Liver (tissue), 9 donors: Measurements from ENCODE around the gene SLITRK2. TPM values are rescaled to one million over a fixed set of nuclear protein-coding genes. Genes with fewer than 3 reads are reported as not detected.
A peak's percentile ranks its signal among the peaks of the same experiment; 100 is the strongest.

Experiments
- DNase-seq: peaks from one replicate; pipeline ENCODE4 v3.0.0-alpha.2; 2017; ENCODE audit warnings: low spot score
- H3K27ac ChIP-seq, 2 donors: one replicate each; pipeline ENCODE4 v1.7.0; 2013; ENCODE audit warnings: inconsistent platforms in 2 of 2, low read length in 2 of 2, control low read depth in 1 of 2, low read depth in 1 of 2, mild to moderate bottlenecking in 1 of 2
- H3K27me3 ChIP-seq, 4 donors: one replicate each; pipeline versions ENCODE4 v1.6.1 to v1.7.0; 2013; ENCODE audit warnings: low read length in 3 of 4, inconsistent platforms in 1 of 4, mild to moderate bottlenecking in 1 of 4, moderate library complexity in 1 of 4; ENCODE audit not compliant: control insufficient read depth in 4 of 4, insufficient read depth in 4 of 4
- H3K36me3 ChIP-seq, 4 donors: one replicate each; pipeline versions ENCODE4 v1.6.1 to v1.7.0; 2013; ENCODE audit warnings: low read length in 3 of 4, mild to moderate bottlenecking in 3 of 4, low read depth in 1 of 4, moderate library complexity in 1 of 4; ENCODE audit not compliant: control insufficient read depth in 4 of 4, insufficient read depth in 3 of 4
- H3K4me1 ChIP-seq, 4 donors: one replicate each; pipeline versions ENCODE4 v1.6.1 to v1.7.0; 2013; ENCODE audit warnings: low read length in 3 of 4, mild to moderate bottlenecking in 3 of 4, moderate library complexity in 1 of 4; ENCODE audit not compliant: control insufficient read depth in 4 of 4, insufficient read depth in 4 of 4
- H3K4me3 ChIP-seq, 3 donors: one replicate each; pipeline versions ENCODE4 v1.6.1 to v1.7.0; 2013; ENCODE audit warnings: low read length in 3 of 3, control low read depth in 1 of 3, low read depth in 1 of 3, mild to moderate bottlenecking in 1 of 3
- H3K9ac ChIP-seq, 2 donors: one replicate each; pipeline ENCODE4 v1.7.0; 2013; ENCODE audit warnings: low read length in 2 of 2, mild to moderate bottlenecking in 2 of 2, moderate library complexity in 2 of 2, control low read depth in 1 of 2, low read depth in 1 of 2
- H3K9me3 ChIP-seq, 4 donors: one replicate each; pipeline versions ENCODE4 v1.6.1 to v1.7.0; 2013; ENCODE audit warnings: low read length in 3 of 4; ENCODE audit not compliant: control insufficient read depth in 4 of 4
- EGR1 ChIP-seq, 2 donors: IDR thresholded peaks; 2 replicates each; pipeline ENCODE4 v1.6.1; 2016 to 2018; ENCODE audit warnings: antibody characterized with exemption in 2 of 2, low read depth in 2 of 2
- FOXA1 ChIP-seq: IDR thresholded peaks from 2 replicates; pipeline ENCODE4 v1.6.1; 2016; ENCODE audit warnings: antibody characterized with exemption
- FOXA2 ChIP-seq: IDR thresholded peaks from 2 replicates; pipeline ENCODE4 v1.6.1; 2016; ENCODE audit warnings: antibody characterized with exemption
- GABPA ChIP-seq, 2 donors: IDR thresholded peaks in 1 of 2; conservative IDR thresholded peaks in 1 of 2; 2 replicates each; pipeline ENCODE4 v1.6.1; 2016; ENCODE audit warnings: antibody characterized with exemption in 2 of 2, mild to moderate bottlenecking in 1 of 2, moderate library complexity in 1 of 2
- HNF4A ChIP-seq, 2 donors: conservative IDR thresholded peaks; 2 replicates each; pipeline ENCODE4 v1.6.1; 2016; ENCODE audit warnings: antibody characterized with exemption in 2 of 2, mild to moderate bottlenecking in 2 of 2
- HNF4G ChIP-seq: IDR thresholded peaks from 2 replicates; pipeline ENCODE4 v1.6.1; 2016; ENCODE audit warnings: antibody characterized with exemption
- JUND ChIP-seq, 2 donors: IDR thresholded peaks; 2 replicates each; pipeline ENCODE4 v1.6.1; 2016; ENCODE audit warnings: antibody characterized with exemption in 2 of 2
- NR2F2 ChIP-seq: IDR thresholded peaks from 2 replicates; pipeline ENCODE4 v1.6.1; 2016; ENCODE audit warnings: antibody characterized with exemption
- RAD21 ChIP-seq, 2 donors: IDR thresholded peaks; 2 replicates each; pipeline ENCODE4 v1.6.1; 2016; ENCODE audit warnings: antibody characterized with exemption in 2 of 2, mild to moderate bottlenecking in 2 of 2
- RXRA ChIP-seq, 2 donors: IDR thresholded peaks; 2 replicates each; pipeline ENCODE4 v1.6.1; 2017 to 2018; ENCODE audit warnings: antibody characterized with exemption in 2 of 2, mild to moderate bottlenecking in 1 of 2
- YY1 ChIP-seq: IDR thresholded peaks from 2 replicates; pipeline ENCODE4 v1.6.1; 2016; ENCODE audit warnings: antibody characterized with exemption, mild to moderate bottlenecking
- WGBS: extraction: QIAGEN DNeasy Blood & Tissue Kit; methylation state at CpG from one replicate; pipeline ENCODE4 v1.1.7; 2013; 5-methylcytosine and 5-hydroxymethylcytosine counted together
- polyA plus RNA-seq, 2 donors: library from polyadenylated mRNA; stranded (reverse) in 1 of 2; unstranded in 1 of 2; fragments of 200-250 nt in 1 of 2; fragments of >200 nt in 1 of 2; fragmentation: Nextera tagmentation in 1 of 2; extraction: Ambion mirVana in 1 of 2; gene quantifications; one replicate each; pipeline versions ENCODE4 v1.2.1 to v1.2.3, GENCODE V29; 2013 to 2015
- total RNA-seq, 2 donors: library from RNA; depleted of rRNA; stranded (reverse); fragments of >200 nt; gene quantifications; one replicate each; pipeline ENCODE4 v1.2.3, GENCODE V29; 2014
- TF ChIP-seq, protein P1 (sequence below): IDR thresholded peaks from 2 replicates; pipeline ENCODE4 v1.6.1; 2016; ENCODE audit warnings: antibody characterized with exemption
- TF ChIP-seq, protein P2 (sequence below): IDR thresholded peaks from 2 replicates; pipeline ENCODE4 v1.6.1; 2016; ENCODE audit warnings: antibody characterized with exemption
- TF ChIP-seq, protein P3 (sequence below): fragments of 150-350 bp; IDR thresholded peaks from 2 replicates; pipeline ENCODE4 v1.5.1; 2017; ENCODE audit warnings: improper control_type of control experiment, low read depth, low read length; ENCODE audit not compliant: missing input control
- TF ChIP-seq, protein P4 (sequence below): IDR thresholded peaks from 2 replicates; pipeline ENCODE4 v1.6.1; 2016; ENCODE audit warnings: antibody characterized with exemption
- donor health status: healthy.
- donor health status: healthy.
- donor health status: healthy.
- donor health status: healthy.
- donor health status: healthy.

SLITRK2 gene
- total and polyA plus RNA-seq, 4 donors, result 0.03 to 0.08 TPM; not detected in 2

DNA sequence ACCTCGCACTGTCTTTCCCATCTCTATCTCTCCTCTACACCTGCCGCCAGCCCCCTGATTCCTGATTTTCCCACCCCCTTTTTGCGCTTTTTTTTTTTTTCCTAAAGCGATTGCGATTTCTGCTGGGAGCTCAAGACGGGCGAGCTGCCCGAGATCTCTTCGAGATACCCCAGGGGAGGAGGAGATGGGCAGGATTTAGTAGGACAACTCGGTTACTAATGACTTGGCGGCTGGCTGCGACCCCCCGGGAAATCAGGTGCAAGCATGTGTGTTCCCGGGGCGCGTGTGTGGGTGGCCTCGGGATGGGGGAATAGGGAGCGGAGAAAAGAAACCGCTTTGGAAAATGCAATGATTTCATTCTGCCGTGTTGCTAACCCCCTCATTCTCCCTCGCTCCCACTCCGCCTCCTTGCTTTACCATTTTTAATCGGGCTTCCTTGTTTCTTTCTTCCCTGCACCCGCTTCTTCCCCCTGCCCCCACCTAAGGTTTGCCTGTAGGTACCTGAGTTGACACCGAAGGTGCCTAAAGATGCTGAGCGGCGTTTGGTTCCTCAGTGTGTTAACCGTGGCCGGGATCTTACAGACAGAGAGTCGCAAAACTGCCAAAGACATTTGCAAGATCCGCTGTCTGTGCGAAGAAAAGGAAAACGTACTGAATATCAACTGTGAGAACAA is 4.4 kb downstream of the SLITRK2 start:
- DNase-seq, result no peak
- Histone ChIP-seq H3K36me3 (no peaks in the 10 kb centered on the region), H3K4me1 (peaks cover 0 to 13% (median 6%) of the 10 kb centered on the region in 4 donors), H3K9ac (no peak overlapping the region), H3K9me3 (no peaks in the 10 kb centered on the region), H3K4me3 (no peak overlapping the region), H3K27ac (no peak overlapping the region), H3K27me3 (peaks cover 0 to 3% (median under 1%) of the 10 kb centered on the region in 4 donors)
- TF ChIP-seq EGR1 (IDR thresholded peaks at IDR 0.05; ENCODE audit: low read depth in 2 of 2), result no peak
- TF ChIP-seq, protein P1, sequence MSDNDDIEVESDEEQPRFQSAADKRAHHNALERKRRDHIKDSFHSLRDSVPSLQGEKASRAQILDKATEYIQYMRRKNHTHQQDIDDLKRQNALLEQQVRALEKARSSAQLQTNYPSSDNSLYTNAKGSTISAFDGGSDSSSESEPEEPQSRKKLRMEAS, result no peak
- TF ChIP-seq YY1, result no peak
- 12% methylated on average over 33 of the region's 33 CpGs for WGBS

DNA sequence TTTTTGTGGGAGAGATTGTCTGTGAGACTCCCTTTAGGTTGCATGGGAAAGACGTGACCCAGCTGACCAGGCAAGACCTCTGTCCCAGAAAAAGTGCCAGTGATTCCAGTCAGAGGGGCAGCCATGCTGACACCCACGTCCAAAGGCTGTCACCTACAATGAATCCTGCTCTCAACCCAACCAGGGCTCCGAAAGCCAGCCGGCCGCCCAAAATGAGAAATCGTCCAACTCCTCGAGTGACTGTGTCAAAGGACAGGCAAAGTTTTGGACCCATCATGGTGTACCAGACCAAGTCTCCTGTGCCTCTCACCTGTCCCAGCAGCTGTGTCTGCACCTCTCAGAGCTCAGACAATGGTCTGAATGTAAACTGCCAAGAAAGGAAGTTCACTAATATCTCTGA is 5.5 kb downstream of the SLITRK2 start:
- no peak overlapping the region for H3K27ac ChIP-seq
- TF ChIP-seq NR2F2, result no peak
- no peak for TF ChIP-seq HNF4G
- TF ChIP-seq FOXA1, result no peak
- TF ChIP-seq YY1, result no peak
- TF ChIP-seq RXRA (IDR thresholded peaks at IDR 0.05), result no peak
- no peak overlapping the region for H3K9ac ChIP-seq
- no peak for DNase-seq
- no peaks in the 10 kb centered on the region for H3K27me3 ChIP-seq
- peaks cover 0 to 7% (median 3%) of the 10 kb centered on the region in 4 donors for H3K4me1 ChIP-seq
- 91% methylated on average over 7 of the region's 7 CpGs for WGBS
- H3K9me3 ChIP-seq, result no peaks in the 10 kb centered on the region
- no peak overlapping the region for H3K4me3 ChIP-seq
- no peaks in the 10 kb centered on the region for H3K36me3 ChIP-seq

DNA sequence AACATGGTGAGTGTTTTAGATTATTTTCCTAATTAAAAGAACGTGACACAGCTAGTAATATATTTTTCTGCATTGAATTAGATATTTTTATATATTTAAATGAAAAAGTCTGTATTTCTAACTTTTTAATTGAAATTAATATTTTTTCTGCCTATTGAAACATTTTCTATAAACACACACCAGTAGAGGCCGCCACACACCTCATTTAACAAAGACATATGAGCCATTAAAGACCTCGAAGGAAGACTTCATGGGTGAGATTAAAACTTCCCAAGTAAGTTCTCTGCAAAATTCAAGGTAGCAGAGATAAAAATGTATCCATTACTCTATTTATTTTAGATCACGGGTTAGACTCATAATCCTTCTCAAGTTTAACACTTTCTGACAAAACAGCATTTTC is 8.3 kb downstream of the SLITRK2 start:
- Histone ChIP-seq H3K27ac (no peak overlapping the region), H3K9me3 (no peaks in the 10 kb centered on the region)

DNA sequence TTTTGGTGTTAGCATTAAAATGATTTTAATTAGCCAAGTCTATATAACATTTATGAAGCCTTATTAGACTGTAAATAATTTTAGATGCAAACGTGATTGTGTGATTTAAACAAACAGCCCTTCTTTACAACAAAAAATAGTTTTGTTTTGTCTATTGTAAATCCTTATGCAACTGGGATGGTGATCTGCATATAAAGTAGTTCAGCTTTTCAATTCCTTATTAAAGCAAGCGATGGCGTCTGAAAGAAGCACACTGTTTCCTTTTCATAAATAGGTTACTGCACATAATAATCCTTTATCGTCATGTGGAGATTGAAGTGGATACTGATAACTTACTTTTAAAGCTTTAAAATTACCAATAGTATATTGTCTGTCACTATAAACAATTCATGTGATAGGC is 8.8 kb downstream of the SLITRK2 start:
- Histone ChIP-seq H3K36me3 (no peaks in the 10 kb centered on the region), H3K27ac (no peak overlapping the region), H3K27me3 (no peaks in the 10 kb centered on the region), H3K4me1 (no peaks in the 10 kb centered on the region), H3K9ac (no peak overlapping the region), H3K4me3 (no peak overlapping the region), H3K9me3 (no peaks in the 10 kb centered on the region)
- DNase-seq, result no peak
- 67% methylated on average over 4 of the region's 4 CpGs for WGBS
- TF ChIP-seq NR2F2 (no peak), FOXA1 (no peak), HNF4A (conservative IDR thresholded peaks at IDR 0.05) (no peak), FOXA2 (no peak), GABPA (IDR thresholded peaks at IDR 0.05 in 1 of 2, conservative IDR thresholded peaks at IDR 0.05 in 1 of 2) (no peak), HNF4G (no peak), JUND (IDR thresholded peaks at IDR 0.05) (no peak), RXRA (IDR thresholded peaks at IDR 0.05) (no peak)
- TF ChIP-seq, protein P2, sequence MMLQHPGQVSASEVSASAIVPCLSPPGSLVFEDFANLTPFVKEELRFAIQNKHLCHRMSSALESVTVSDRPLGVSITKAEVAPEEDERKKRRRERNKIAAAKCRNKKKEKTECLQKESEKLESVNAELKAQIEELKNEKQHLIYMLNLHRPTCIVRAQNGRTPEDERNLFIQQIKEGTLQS, result no peak
- TF ChIP-seq, protein P1, result no peak
- TF ChIP-seq, protein P3, sequence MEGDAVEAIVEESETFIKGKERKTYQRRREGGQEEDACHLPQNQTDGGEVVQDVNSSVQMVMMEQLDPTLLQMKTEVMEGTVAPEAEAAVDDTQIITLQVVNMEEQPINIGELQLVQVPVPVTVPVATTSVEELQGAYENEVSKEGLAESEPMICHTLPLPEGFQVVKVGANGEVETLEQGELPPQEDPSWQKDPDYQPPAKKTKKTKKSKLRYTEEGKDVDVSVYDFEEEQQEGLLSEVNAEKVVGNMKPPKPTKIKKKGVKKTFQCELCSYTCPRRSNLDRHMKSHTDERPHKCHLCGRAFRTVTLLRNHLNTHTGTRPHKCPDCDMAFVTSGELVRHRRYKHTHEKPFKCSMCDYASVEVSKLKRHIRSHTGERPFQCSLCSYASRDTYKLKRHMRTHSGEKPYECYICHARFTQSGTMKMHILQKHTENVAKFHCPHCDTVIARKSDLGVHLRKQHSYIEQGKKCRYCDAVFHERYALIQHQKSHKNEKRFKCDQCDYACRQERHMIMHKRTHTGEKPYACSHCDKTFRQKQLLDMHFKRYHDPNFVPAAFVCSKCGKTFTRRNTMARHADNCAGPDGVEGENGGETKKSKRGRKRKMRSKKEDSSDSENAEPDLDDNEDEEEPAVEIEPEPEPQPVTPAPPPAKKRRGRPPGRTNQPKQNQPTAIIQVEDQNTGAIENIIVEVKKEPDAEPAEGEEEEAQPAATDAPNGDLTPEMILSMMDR, result no peak
- TF ChIP-seq, protein P4, sequence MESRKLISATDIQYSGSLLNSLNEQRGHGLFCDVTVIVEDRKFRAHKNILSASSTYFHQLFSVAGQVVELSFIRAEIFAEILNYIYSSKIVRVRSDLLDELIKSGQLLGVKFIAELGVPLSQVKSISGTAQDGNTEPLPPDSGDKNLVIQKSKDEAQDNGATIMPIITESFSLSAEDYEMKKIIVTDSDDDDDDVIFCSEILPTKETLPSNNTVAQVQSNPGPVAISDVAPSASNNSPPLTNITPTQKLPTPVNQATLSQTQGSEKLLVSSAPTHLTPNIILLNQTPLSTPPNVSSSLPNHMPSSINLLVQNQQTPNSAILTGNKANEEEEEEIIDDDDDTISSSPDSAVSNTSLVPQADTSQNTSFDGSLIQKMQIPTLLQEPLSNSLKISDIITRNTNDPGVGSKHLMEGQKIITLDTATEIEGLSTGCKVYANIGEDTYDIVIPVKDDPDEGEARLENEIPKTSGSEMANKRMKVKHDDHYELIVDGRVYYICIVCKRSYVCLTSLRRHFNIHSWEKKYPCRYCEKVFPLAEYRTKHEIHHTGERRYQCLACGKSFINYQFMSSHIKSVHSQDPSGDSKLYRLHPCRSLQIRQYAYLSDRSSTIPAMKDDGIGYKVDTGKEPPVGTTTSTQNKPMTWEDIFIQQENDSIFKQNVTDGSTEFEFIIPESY, result no peak

More for the DNA sequence above, 8.3 kb downstream of the SLITRK2 start:
- no peak for DNase-seq
- 6% methylated on average over 4 of the region's 4 CpGs for WGBS
- Histone ChIP-seq H3K36me3 (no peaks in the 10 kb centered on the region), H3K4me1 (no peaks in the 10 kb centered on the region), H3K9ac (no peak overlapping the region), H3K4me3 (no peak overlapping the region), H3K27me3 (no peaks in the 10 kb centered on the region)
- no peak for TF ChIP-seq HNF4G
- peak; percentile 68 to 74 for TF ChIP-seq RAD21 (IDR thresholded peaks at IDR 0.05)
- TF ChIP-seq, protein P3, result peak; percentile 30
